A549 (cell line): Measurements from ENCODE around the gene GOLM1. TPM values are rescaled to one million over a fixed set of nuclear protein-coding genes. Genes with fewer than 3 reads are reported as not detected.

Experiments used
- ATAC-seq, 2 experiments: fragments of 200-7000 bp in 1 of 2; fragments of >200 bp in 1 of 2; cut with Nextera tagmentation in 1 of 2; cut with Tn5 transposase in 1 of 2; 3 replicates each; pipeline versions ENCODE4 v1.8.0 to v1.9.1; 2018 to 2020; ENCODE audit warnings: mild to moderate bottlenecking in 1 of 2, moderate library complexity in 1 of 2
- CTCF ChIA-PET: fragments of 300-600 bp; sonication (Branson Sonifier 250); formaldehyde crosslinking; extraction: SDS; loops from one replicate; lab custom pipeline; 2021; ENCODE audit warnings: antibody characterized with exemption, inconsistent platforms; lab: Yijun Ruan, JAX
- POLR2A ChIA-PET: fragments of 350-600 bp; formaldehyde crosslinking; extraction: SDS; loops from one replicate; lab custom pipeline; 2021; ENCODE audit warnings: antibody characterized with exemption, inconsistent platforms; lab: Yijun Ruan, JAX
- DNase-seq, 2 experiments: peaks; one replicate each; pipeline versions ENCODE4 v3.0.0 to v3.0.0-alpha.2; 2011 to 2016; ENCODE audit warnings: low read depth in 1 of 2, low spot score in 1 of 2
- FAIRE-seq: peaks from 2 replicates; lab custom pipeline; 2011; peaks lifted over from hg19 to GRCh38; lab: Jason Lieb, UNC
- H3K27ac ChIP-seq, 2 experiments: fragments of >200 bp; sonication (Bioruptor Twin); formaldehyde crosslinking; 3 replicates each; pipeline ENCODE4 v1.5.1; 2016 to 2017
- H3K4me1 ChIP-seq: fragments of >200 bp; sonication (Bioruptor Twin); formaldehyde crosslinking; 3 replicates; pipeline ENCODE4 v1.6.1; 2016
- H3K4me2 ChIP-seq: fragments of >200 bp; sonication (Bioruptor Twin); formaldehyde crosslinking; 3 replicates; pipeline ENCODE4 v1.6.1; 2016
- H3K4me3 ChIP-seq: fragments of >200 bp; sonication (Bioruptor Twin); formaldehyde crosslinking; 3 replicates; pipeline ENCODE4 v1.5.1; 2016
- H3K9me3 ChIP-seq: fragments of >200 bp; sonication (Bioruptor Twin); formaldehyde crosslinking; 3 replicates; pipeline ENCODE4 v1.6.1; 2016
- BCL3 ChIP-seq: fragments of >200 bp; sonication (Bioruptor Twin); formaldehyde crosslinking; IDR thresholded peaks from 3 replicates; pipeline ENCODE4 v1.6.1; 2016
- CEBPB ChIP-seq, 2 experiments: fragments of >200 bp in 1 of 2; sonication (Bioruptor Twin) in 1 of 2; formaldehyde crosslinking in 1 of 2; IDR thresholded peaks; 2 replicates each; pipeline ENCODE4 v1.6.1; 2012 to 2016
- E2F6 ChIP-seq: IDR thresholded peaks from 2 replicates; pipeline ENCODE4 v1.6.1; 2012; ENCODE audit warnings: low read depth, borderline replicate concordance
- EHF ChIP-seq: fragments of 250-450 bp; sonication (Bioruptor Pico); IDR thresholded peaks from 2 replicates; pipeline ENCODE4 v1.5.0; 2020; ENCODE audit warnings: mild to moderate bottlenecking
- EHMT2 ChIP-seq: fragments of 200-600 bp; sonication (generic); IDR thresholded peaks from 2 replicates; pipeline ENCODE4 v1.6.1; 2016; ENCODE audit warnings: antibody characterized with exemption, low read depth, mild to moderate bottlenecking, moderate library complexity
- ELK1 ChIP-seq: fragments of 150-350 bp; IDR thresholded peaks from 2 replicates; pipeline ENCODE4 v1.6.1; 2014; ENCODE audit warnings: low read depth, mild to moderate bottlenecking, low read length
- ESRRA ChIP-seq: fragments of 150-350 bp; IDR thresholded peaks from 2 replicates; pipeline ENCODE4 v1.6.1; 2014; ENCODE audit warnings: mild to moderate bottlenecking, low read length, borderline replicate concordance
- FOSB ChIP-seq: fragments of 250-450 bp; sonication (Bioruptor Pico); IDR thresholded peaks from 2 replicates; pipeline ENCODE4 v1.5.0; 2020; ENCODE audit warnings: mild to moderate bottlenecking, moderate library complexity
- FOXS1 ChIP-seq: fragments of 250-450 bp; sonication (Bioruptor Pico); IDR thresholded peaks from 2 replicates; pipeline ENCODE4 v1.5.0; 2020; ENCODE audit warnings: mild to moderate bottlenecking, moderate library complexity
- HDAC2 ChIP-seq: fragments of 200-600 bp; sonication (generic); IDR thresholded peaks from 2 replicates; pipeline ENCODE4 v1.6.1; 2016
- HES2 ChIP-seq: fragments of >200 bp; sonication (Bioruptor Twin); formaldehyde crosslinking; IDR thresholded peaks from 2 replicates; pipeline ENCODE4 v1.6.1; 2016
- JUNB ChIP-seq: fragments of >200 bp; sonication (Bioruptor Twin); formaldehyde crosslinking; IDR thresholded peaks from 2 replicates; pipeline ENCODE4 v1.6.1; 2016
- KDM5A ChIP-seq: fragments of 200-600 bp; sonication (generic); IDR thresholded peaks from 2 replicates; pipeline ENCODE4 v1.6.1; 2016; ENCODE audit warnings: antibody characterized with exemption, mild to moderate bottlenecking
- MAFK ChIP-seq: fragments of 450-650 bp; IDR thresholded peaks from 2 replicates; pipeline ENCODE4 v1.6.1; 2014; ENCODE audit not compliant: partially characterized antibody
- MAZ ChIP-seq: fragments of 150-350 bp; IDR thresholded peaks from 2 replicates; pipeline ENCODE4 v1.6.1; 2014; ENCODE audit warnings: antibody characterized with exemption, low read depth, low read length, borderline replicate concordance
- RAD21 ChIP-seq, 2 experiments: fragments of >200 bp in 1 of 2; sonication (Bioruptor Twin) in 1 of 2; formaldehyde crosslinking in 1 of 2; IDR thresholded peaks in 1 of 2; conservative IDR thresholded peaks in 1 of 2; 2 replicates in 1 of 2; 3 replicates in 1 of 2; pipeline ENCODE4 v1.6.1; 2012 to 2018; ENCODE audit warnings: inconsistent platforms in 1 of 2
- RCOR1 ChIP-seq: fragments of 150-350 bp; IDR thresholded peaks from 2 replicates; pipeline ENCODE4 v1.6.1; 2014; ENCODE audit warnings: antibody characterized with exemption, low read length, low read depth
- REST ChIP-seq: fragments of 200-600 bp; sonication (generic); IDR thresholded peaks from 2 replicates; pipeline ENCODE4 v1.6.1; 2016; ENCODE audit warnings: antibody characterized with exemption, mild to moderate bottlenecking, moderate library complexity
- RNF2 ChIP-seq: fragments of 200-600 bp; sonication (generic); IDR thresholded peaks from 2 replicates; pipeline ENCODE4 v1.6.1; 2016; ENCODE audit warnings: low read depth, mild to moderate bottlenecking, antibody characterized with exemption, moderate library complexity, borderline replicate concordance
- SMC3 ChIP-seq: fragments of >200 bp; sonication (Bioruptor Twin); formaldehyde crosslinking; IDR thresholded peaks from 3 replicates; pipeline ENCODE4 v1.6.1; 2018; ENCODE audit warnings: inconsistent platforms
- ZNF302 ChIP-seq: fragments of 250-450 bp; sonication (Bioruptor Pico); IDR thresholded peaks from 2 replicates; pipeline ENCODE4 v1.9.0; 2021; ENCODE audit warnings: inconsistent platforms, mild to moderate bottlenecking, moderate library complexity
- WGBS: methylation state at CpG from one replicate; pipeline ENCODE4 v1.1.6; 2017; ENCODE audit errors: missing lambda C conversion rate; 5-methylcytosine and 5-hydroxymethylcytosine counted together
- polyA plus RNA-seq, 4 experiments: library from polyadenylated mRNA; depleted of rRNA in 3 of 4; stranded (reverse); fragments of >200 nt; fragmentation: RNase III in 1 of 4; extraction: RNeasy Plus Mini Kit Qiagen cat#74134 plus additional on column Dnase treatment in 1 of 4; gene quantifications; 2 replicates in 3 of 4; 3 replicates in 1 of 4; pipeline ENCODE4 v1.2.3, GENCODE V29; 2011 to 2017

GOLM1 gene
- polyA plus RNA-seq, 2 of the 4 experiments (the other 2 are of a cell fraction), result 136 to 145 TPM

- Histone ChIP-seq H3K4me1 (no peaks in the 10 kb centered on the region), H3K9me3 (no peaks in the 10 kb centered on the region), H3K4me3 (no peak overlapping the region), H3K4me2 (no peak overlapping the region), H3K27ac (no peak overlapping the region)
- ATAC-seq, result no peak
- no peak for DNase-seq
- WGBS, result 89% methylated on average over 3 of the region's 3 CpGs
- POLR2A ChIA-PET, result no interaction called here
- no peak for TF ChIP-seq FOXS1 (CRISPR knock-in tag)
- TF ChIP-seq REST, result no peak
- no peak for TF ChIP-seq ESRRA
- no peak for TF ChIP-seq BCL3
- no peak for TF ChIP-seq JUNB
- no peak for TF ChIP-seq MAFK
- TF ChIP-seq RCOR1, result no peak
- no peak for TF ChIP-seq RAD21 (conservative IDR thresholded peaks at IDR 0.05 in 1 of 2, IDR thresholded peaks at IDR 0.05 in 1 of 2)
- no peak for TF ChIP-seq FOSB (CRISPR knock-in tag)
- no peak for TF ChIP-seq ZNF302 (CRISPR knock-in tag)
- TF ChIP-seq MAZ, result no peak
- no peak for TF ChIP-seq EHMT2
- no peak for TF ChIP-seq E2F6
- no peak for TF ChIP-seq HES2
- no peak for TF ChIP-seq HDAC2
- no peak for TF ChIP-seq CEBPB (IDR thresholded peaks at IDR 0.05)
- TF ChIP-seq ELK1, result no peak
- TF ChIP-seq SMC3, result no peak
- no peak for TF ChIP-seq RNF2
- no peak for FAIRE-seq
- CTCF ChIA-PET, result no interaction called here
These were observed 112.1 kb downstream of the GOLM1 start for GRCh38 chr9:85987236-85987635.

GRCh38 chr9:85984457-85984856 lies 114.9 kb downstream of the GOLM1 start:
- no peak for FAIRE-seq
- WGBS, result 95% methylated on average over 2 of the region's 2 CpGs
- Histone ChIP-seq H3K4me3 (no peak overlapping the region), H3K4me1 (no peaks in the 10 kb centered on the region), H3K4me2 (no peak overlapping the region), H3K9me3 (no peaks in the 10 kb centered on the region), H3K27ac (no peak overlapping the region)
- CTCF ChIA-PET, result interaction anchor here (0.5 to 0.6 kb wide), 3 partner anchors 16 to 284 kb away, joined by 3 read pairs; no protein-coding TSS in a partner anchor
- no peak for ATAC-seq
- no peak for TF ChIP-seq KDM5A
- no peak for TF ChIP-seq RCOR1
- TF ChIP-seq EHF (CRISPR knock-in tag), result no peak
- POLR2A ChIA-PET, result no interaction called here
- DNase-seq, result no peak
